ENCODE data around the gene STK25.
"Not testable (repeated sequence)": the region's sequence is repeated elsewhere in the genome, so short reads cannot be mapped to it uniquely, and the experiment has no call there.

STK25 gene

GRCh38 chr2:241463276-241464135 lies 44.9 kb downstream of the STK25 start:
- DNase-seq = no peak

- no peak for DNase-seq
Measured at GRCh38 chr2:241461693-241462677, 46.4 kb downstream of the STK25 start.

GRCh38 chr2:241460631-241461030 lies 47.8 kb downstream of the STK25 start:
- DNase-seq = no peak

- DNase-seq = no peak
Measured at GRCh38 chr2:241459520-241459919, 48.9 kb downstream of the STK25 start.

GRCh38 chr2:241458687-241459086 lies 49.7 kb downstream of the STK25 start:
- no peak for DNase-seq

GRCh38 chr2:241456546-241456945 lies 51.8 kb downstream of the STK25 start:
- DNase-seq = no peak

- no peak for DNase-seq
Measured at GRCh38 chr2:241454837-241455485, 53.4 kb downstream of the STK25 start.

- not testable (repeated sequence) for DNase-seq
Measured at GRCh38 chr2:241453919-241454318, 54.5 kb downstream of the STK25 start.

- no peak for DNase-seq
Measured at GRCh38 chr2:241451840-241452506, 56.4 kb downstream of the STK25 start.

- DNase-seq = not testable (repeated sequence)
Measured at GRCh38 chr2:241450092-241450491, 58.3 kb downstream of the STK25 start.

- DNase-seq = peak; percentile 19
Measured at GRCh38 chr2:241445426-241445825, 63.0 kb downstream of the STK25 start.

- DNase-seq = peak; percentile 95
Measured at GRCh38 chr2:241443486-241444223, 64.7 kb downstream of the STK25 start.
